IPS-18c (cell line): Measurements from ENCODE around the gene ARRB1.

Source experiments
- H3K4me3 ChIP-seq: 2 replicates; pipeline ENCODE4 v1.7.0; 2013; ENCODE audit warnings: low read depth, mild to moderate bottlenecking, low read length, moderate library complexity; ENCODE audit not compliant: insufficient read depth
- H3K9me3 ChIP-seq: one replicate; pipeline ENCODE4 v1.6.1; 2013; ENCODE audit warnings: mild to moderate bottlenecking, low read length, moderate library complexity; ENCODE audit not compliant: control insufficient read depth, insufficient read depth

ARRB1 gene

DNA sequence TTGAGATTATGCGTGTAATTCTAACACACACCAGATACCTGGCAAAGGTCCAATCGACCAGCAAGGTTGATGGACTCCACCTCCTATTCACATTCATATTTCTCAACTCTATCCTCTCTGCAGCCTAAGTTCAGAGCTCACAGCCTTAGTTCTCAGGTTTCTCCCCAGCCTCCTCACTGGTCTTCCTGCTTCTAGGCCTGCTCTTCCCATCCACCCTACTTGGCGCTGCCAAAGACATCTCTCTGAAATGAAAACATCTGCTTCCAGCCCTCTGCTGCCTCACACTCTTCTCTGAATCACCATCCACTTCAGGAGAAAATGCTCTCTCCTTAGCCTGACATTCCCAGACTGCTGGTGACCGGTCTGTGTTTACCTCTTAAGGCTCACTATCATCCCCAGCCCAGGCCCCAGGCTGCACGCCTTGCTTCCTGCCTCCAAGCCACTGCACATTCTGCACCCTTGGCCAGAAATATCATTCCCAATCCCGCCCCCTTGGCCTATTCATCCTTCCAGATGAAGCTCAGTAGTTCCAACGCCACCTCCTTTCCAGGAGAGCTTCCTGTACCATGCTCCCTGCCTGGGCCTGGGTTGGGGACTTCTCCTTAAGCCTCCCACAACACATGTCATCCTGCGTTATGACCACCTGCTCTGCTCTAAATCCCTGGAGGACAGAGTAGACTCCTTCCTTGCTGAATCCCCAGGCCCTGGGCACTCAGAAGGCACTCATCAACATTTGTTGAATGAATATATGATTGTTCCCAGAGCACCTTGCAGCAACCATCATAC, 3.5 kb downstream of the ARRB1 start:
- H3K4me3 ChIP-seq = no peak overlapping the region
- no peaks in the 10 kb centered on the region for H3K9me3 ChIP-seq

- Histone ChIP-seq H3K4me3 (no peak overlapping the region), H3K9me3 (no peaks in the 10 kb centered on the region)
These were observed 4.4 kb downstream of the ARRB1 start for GRCh38 chr11:75346912-75347647.

GRCh38 chr11:75346296-75346695, 5.2 kb downstream of the ARRB1 start:
- no peaks in the 10 kb centered on the region for H3K9me3 ChIP-seq
- no peak overlapping the region for H3K4me3 ChIP-seq

DNA sequence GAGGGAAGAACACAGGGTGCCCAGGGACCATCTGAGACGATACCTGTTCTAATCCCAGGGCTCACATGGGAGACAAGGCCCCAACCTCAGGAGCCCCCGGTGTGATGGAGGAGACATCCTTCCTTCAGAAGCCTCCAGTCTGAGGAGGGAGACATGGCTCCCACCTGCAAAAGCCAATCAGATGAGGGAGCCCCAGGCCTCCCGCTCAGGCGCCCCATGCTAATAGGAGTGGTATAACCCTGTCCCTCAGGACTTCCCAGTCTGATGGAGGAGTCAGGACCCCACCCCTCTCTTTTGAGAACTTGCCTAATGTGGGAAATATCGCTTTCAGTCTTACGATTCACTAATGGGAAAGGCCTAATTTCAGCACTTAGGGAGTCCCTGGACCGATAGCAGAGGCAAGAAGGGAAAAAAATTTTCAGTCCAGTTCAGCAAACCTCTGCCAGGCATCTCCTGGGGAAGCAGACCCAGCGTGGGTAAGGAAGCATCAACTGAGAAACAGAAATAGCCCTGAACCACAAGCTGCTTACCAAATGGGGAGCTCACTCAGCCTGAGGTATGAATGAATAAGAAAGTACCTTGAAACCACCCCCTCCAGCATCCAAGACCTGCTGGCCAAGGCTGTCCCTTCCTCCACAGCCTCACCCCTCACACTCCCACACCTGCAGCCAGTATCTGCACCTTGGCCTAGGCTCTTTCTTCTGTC, 5.9 kb downstream of the ARRB1 start:
- Histone ChIP-seq H3K9me3 (no peaks in the 10 kb centered on the region), H3K4me3 (no peak overlapping the region)

GRCh38 chr11:75344761-75345454, 6.6 kb downstream of the ARRB1 start:
- Histone ChIP-seq H3K4me3 (no peak overlapping the region), H3K9me3 (no peaks in the 10 kb centered on the region)

- H3K9me3 ChIP-seq = no peaks in the 10 kb centered on the region
- no peak overlapping the region for H3K4me3 ChIP-seq
These were observed 7.3 kb downstream of the ARRB1 start for GRCh38 chr11:75344186-75344585.

- H3K9me3 ChIP-seq = no peaks in the 10 kb centered on the region
- H3K4me3 ChIP-seq = no peak overlapping the region
These were observed 8.2 kb downstream of the ARRB1 start for GRCh38 chr11:75342966-75343870.

DNA sequence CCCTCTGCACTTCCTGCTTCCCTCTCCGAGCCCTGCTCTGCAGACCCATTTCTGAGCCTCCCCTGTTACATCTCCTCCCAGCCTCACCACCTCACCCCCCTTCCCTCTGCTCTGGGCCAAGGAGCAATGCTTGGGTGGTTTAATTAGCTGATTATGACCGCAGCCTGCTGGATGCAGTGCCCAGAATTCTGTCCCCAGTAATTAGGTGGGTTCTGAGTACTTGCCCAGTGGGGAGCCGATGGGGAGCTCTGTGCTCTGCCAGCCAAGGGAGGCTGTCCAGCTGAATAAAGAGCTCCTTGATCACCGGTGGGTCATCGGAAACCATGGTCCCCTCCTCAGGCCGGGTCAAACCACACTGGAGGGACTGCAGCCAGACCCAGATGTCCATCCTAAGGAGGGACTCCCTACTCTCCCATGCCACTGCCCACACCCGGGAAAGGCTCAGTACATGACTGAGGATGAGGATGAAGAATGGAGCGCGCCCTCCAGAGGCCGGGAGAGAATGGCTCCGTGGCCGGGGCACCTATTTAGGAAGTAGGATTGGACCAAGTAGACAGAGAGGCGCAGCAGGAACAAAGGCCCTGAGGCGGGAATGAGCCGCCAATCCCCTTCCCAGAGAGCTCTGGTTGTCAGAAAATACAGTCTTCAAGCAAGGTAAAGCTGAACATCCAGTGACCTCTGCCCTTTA, 9.1 kb downstream of the ARRB1 start:
- Histone ChIP-seq H3K4me3 (no peak overlapping the region), H3K9me3 (no peaks in the 10 kb centered on the region)

- Histone ChIP-seq H3K9me3 (no peaks in the 10 kb centered on the region), H3K4me3 (no peak overlapping the region)
These were observed 9.8 kb downstream of the ARRB1 start for GRCh38 chr11:75341612-75342011.

- Histone ChIP-seq H3K4me3 (no peak overlapping the region), H3K9me3 (no peaks in the 10 kb centered on the region)
These were observed 11.6 kb downstream of the ARRB1 start for GRCh38 chr11:75339685-75340409.

DNA sequence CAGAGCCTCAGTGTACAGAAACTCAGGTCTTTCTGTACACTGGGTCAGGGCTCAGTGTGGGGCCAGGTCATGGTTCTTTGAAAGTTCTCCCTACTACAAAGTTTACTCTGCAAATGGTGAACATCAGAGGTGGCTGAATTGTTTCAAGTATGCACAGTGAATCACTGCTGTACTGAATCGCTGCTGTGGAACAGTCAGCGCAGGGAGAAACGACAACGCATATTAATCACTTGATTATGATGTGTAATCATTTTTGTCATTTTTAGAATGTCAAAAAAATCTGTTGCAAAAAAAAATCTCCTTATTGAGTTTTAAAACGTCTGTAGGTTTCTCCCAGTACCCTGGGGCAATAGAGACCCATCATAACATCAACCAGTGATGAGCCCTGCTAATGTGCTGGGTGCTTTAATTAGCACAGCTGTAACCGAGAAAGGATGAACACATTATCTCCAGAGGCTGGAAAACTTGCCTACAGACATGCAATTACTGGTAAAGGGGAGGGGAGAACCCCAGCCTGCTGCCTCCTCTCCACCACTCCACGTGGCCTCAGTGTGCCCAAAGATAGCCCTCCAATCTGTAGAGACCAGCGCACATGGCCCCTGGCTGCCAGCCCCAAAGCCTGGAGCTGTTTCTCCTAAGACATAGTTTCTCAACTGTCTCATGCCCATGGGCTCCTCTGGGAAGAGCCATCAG, 12.8 kb downstream of the ARRB1 start:
- Histone ChIP-seq H3K4me3 (no peak overlapping the region), H3K9me3 (no peaks in the 10 kb centered on the region)

DNA sequence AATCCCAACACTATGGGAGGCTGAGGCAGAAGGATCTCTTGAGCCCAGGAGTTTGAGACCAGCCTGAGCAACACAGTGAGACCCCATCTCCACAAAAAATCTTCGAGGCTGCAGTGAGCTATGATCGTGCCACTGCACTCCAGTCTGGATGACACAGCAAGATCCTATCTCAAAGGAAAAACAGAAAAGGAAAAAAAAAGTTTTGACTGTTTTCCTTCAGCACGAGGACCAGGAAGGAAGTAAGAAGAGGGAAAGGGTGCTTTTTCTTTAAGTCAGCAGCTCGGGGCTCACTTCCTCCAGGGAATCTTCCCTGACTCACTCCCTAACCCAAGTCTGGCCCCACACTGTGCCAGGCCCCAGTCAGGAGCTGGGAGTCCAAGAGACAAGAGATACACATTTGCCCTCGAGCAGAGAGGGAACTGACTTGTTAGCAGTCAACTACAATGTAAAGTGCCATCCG, 14.2 kb downstream of the ARRB1 start:
- Histone ChIP-seq H3K4me3 (no peak overlapping the region), H3K9me3 (no peaks in the 10 kb centered on the region)

- H3K9me3 ChIP-seq = no peaks in the 10 kb centered on the region
- no peak overlapping the region for H3K4me3 ChIP-seq
These were observed 16.5 kb downstream of the ARRB1 start for GRCh38 chr11:75334976-75335375.

GRCh38 chr11:75334402-75334891, 17.0 kb downstream of the ARRB1 start:
- Histone ChIP-seq H3K9me3 (no peaks in the 10 kb centered on the region), H3K4me3 (0 out of 2 replicates have a peak overlapping the region, but pooled peaks have one; percentile 0)

DNA sequence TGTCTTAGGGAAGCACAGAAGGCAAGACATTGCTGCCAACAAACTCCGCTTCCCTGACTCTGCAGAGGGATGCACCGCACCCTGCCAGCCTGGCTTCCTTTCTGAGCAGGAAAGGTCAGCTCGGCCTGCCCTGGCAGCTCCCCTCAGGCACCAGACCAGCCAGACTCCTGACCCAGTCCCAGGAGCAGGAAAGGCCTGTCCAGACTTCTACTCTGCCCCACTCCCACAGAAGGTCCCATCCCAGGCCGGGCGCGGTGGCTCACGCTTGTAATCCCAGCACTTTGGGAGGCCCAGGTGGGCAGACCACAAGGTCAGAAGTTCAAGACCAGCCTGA, 17.7 kb downstream of the ARRB1 start:
- no peak overlapping the region for H3K4me3 ChIP-seq
- no peaks in the 10 kb centered on the region for H3K9me3 ChIP-seq
